ENCODE results near the gene ATP1B1.

GRCh38 chr1:169108223-169108622 lies 1.7 kb downstream of the ATP1B1 start:
- TF ChIP-seq POLR2A (IDR thresholded peaks at IDR 0.05; ENCODE audit: low read length): no peak
- no peak for TF ChIP-seq GATA1 (IDR thresholded peaks at IDR 0.05; ENCODE audit: low read depth, low read length)

Data from erythroblast (primary cell).